K562 (cell line): ENCODE results near the gene ARHGEF1. TPM values are rescaled to one million over a fixed set of nuclear protein-coding genes. Genes with fewer than 3 reads are reported as not detected.

ENCODE experiments used
- KLF10 ChIP-seq: fragments of 250-450 bp; sonication (Bioruptor Pico); IDR thresholded peaks from 2 replicates; pipeline ENCODE4 v1.6.1; 2021; ENCODE audit warnings: matching md5 sums
- L3MBTL2 ChIP-seq: fragments of 450-650 bp; IDR thresholded peaks from 2 replicates; pipeline ENCODE4 v1.6.1; 2016; ENCODE audit warnings: mild to moderate bottlenecking, moderate library complexity
- MGA ChIP-seq: fragments of 450-650 bp; IDR thresholded peaks from 2 replicates; pipeline ENCODE4 v1.6.1; 2016; ENCODE audit warnings: mild to moderate bottlenecking, moderate library complexity
- MYNN ChIP-seq, 2 experiments: sonication (generic); formaldehyde crosslinking in 1 of 2; IDR thresholded peaks; 2 replicates each; pipeline versions ENCODE4 v1.5.0 to v1.6.1; 2016 to 2020; ENCODE audit warnings: antibody characterized with exemption in 1 of 2, missing genetic modification reagents in 1 of 2
- NFE2 ChIP-seq: IDR thresholded peaks from 2 replicates; pipeline ENCODE4 v1.6.1; 2014; ENCODE audit warnings: antibody characterized with exemption, low read depth
- TFAP4 ChIP-seq: sonication (generic); formaldehyde crosslinking; IDR thresholded peaks from 2 replicates; pipeline ENCODE4 v1.8.0; 2022; ENCODE audit warnings: missing genetic modification reagents, mild to moderate bottlenecking, moderate library complexity, borderline replicate concordance
- polyA plus RNA-seq, 8 experiments: library from polyadenylated mRNA; depleted of rRNA in 4 of 8; stranded (reverse) in 5 of 8; unstranded in 3 of 8; fragments of >200 nt; fragmentation: Nextera tagmentation in 2 of 8; fragmentation: Illumina TruSeq in 1 of 8; extraction: Ambion mirVana in 2 of 8; extraction: Trizol in 1 of 8; gene quantifications; 2 replicates each; pipeline versions ENCODE4 v1.2.1 to v1.2.3, GENCODE V29; 2011 to 2014; ENCODE audit warnings: inconsistent platforms in 1 of 8, missing spikeins in 1 of 8
- total RNA-seq, 7 experiments: library from RNA; depleted of rRNA in 6 of 7; stranded (reverse); fragments of >200 nt in 6 of 7; fragmentation: Illumina TruSeq in 2 of 7; extraction: Trizol in 2 of 7; gene quantifications; 2 replicates each; pipeline versions ENCODE4 v1.2.1 to v1.2.3, GENCODE V29; 2011 to 2021; ENCODE audit warnings: low replicate concordance in 1 of 7

Gene ARHGEF1
- total and polyA plus RNA-seq, 9 of the 15 experiments (the other 6 are each of a cell fraction or from before 2014, with no cell fraction given) = 1.9 to 149 (median 29.8) TPM

GRCh38 chr19:41844601-41845000 lies 38.4 kb upstream of the ARHGEF1 start, which contains the start of gene LYPD4 (continued):
- TF ChIP-seq MGA = peak; percentile 62
- TF ChIP-seq TFAP4 (CRISPR knock-in tag) = no peak
- peak; percentile 79 for TF ChIP-seq L3MBTL2
- TF ChIP-seq MYNN (IDR thresholded peaks at IDR 0.05) = no peak
- TF ChIP-seq MYNN (CRISPR knock-in tag; IDR thresholded peaks at IDR 0.05) = no peak
- TF ChIP-seq KLF10 = no peak
- TF ChIP-seq NFE2 = no peak
